WI38 (cell line): ENCODE measurements around the gene CRYGS.
A peak's percentile ranks its signal among the peaks of the same experiment; 100 is the strongest.

Experiments
- H3K4me3 ChIP-seq: 2 replicates; pipeline ENCODE4 v1.5.1; 2011; ENCODE audit warnings: low read depth, mild to moderate bottlenecking, control low read depth, low read length
- TF ChIP-seq, protein P1 (sequence below): IDR thresholded peaks from 2 replicates; pipeline ENCODE4 v1.5.1; 2012; ENCODE audit warnings: low read depth, mild to moderate bottlenecking, control low read depth, low read length

CRYGS gene

GRCh38 chr3:186515125-186515524 is 29.1 kb downstream of the CRYGS start:
- TF ChIP-seq, protein P1, sequence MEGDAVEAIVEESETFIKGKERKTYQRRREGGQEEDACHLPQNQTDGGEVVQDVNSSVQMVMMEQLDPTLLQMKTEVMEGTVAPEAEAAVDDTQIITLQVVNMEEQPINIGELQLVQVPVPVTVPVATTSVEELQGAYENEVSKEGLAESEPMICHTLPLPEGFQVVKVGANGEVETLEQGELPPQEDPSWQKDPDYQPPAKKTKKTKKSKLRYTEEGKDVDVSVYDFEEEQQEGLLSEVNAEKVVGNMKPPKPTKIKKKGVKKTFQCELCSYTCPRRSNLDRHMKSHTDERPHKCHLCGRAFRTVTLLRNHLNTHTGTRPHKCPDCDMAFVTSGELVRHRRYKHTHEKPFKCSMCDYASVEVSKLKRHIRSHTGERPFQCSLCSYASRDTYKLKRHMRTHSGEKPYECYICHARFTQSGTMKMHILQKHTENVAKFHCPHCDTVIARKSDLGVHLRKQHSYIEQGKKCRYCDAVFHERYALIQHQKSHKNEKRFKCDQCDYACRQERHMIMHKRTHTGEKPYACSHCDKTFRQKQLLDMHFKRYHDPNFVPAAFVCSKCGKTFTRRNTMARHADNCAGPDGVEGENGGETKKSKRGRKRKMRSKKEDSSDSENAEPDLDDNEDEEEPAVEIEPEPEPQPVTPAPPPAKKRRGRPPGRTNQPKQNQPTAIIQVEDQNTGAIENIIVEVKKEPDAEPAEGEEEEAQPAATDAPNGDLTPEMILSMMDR, result no peak
- H3K4me3 ChIP-seq, result no peak overlapping the region

- no peak overlapping the region for H3K4me3 ChIP-seq
- TF ChIP-seq, protein P1, result peak; percentile 33; the same call in 1 of the 2 replicates
Observed at GRCh38 chr3:186514296-186515002, 29.7 kb downstream of the CRYGS start.

DNA sequence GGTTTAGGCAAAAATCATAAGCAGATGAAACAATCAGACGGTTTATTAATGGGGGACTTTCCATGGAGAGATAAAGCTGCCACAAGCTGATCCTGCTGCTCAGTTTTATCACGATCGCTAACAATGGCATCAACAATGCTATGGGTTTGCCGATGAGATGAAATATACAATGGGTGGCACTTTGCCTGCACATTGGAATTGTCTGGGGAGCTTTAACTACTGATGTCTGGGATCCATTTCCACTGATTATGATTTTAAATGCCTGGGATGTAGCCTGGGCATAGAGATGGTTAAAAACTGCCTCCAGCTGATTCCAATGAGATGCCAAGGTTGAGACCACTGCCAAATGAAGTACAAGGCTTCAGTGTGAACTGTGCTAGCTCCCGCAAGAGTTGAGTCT is 30.8 kb downstream of the CRYGS start:
- H3K4me3 ChIP-seq, result no peak overlapping the region
- TF ChIP-seq, protein P1, result no peak

DNA sequence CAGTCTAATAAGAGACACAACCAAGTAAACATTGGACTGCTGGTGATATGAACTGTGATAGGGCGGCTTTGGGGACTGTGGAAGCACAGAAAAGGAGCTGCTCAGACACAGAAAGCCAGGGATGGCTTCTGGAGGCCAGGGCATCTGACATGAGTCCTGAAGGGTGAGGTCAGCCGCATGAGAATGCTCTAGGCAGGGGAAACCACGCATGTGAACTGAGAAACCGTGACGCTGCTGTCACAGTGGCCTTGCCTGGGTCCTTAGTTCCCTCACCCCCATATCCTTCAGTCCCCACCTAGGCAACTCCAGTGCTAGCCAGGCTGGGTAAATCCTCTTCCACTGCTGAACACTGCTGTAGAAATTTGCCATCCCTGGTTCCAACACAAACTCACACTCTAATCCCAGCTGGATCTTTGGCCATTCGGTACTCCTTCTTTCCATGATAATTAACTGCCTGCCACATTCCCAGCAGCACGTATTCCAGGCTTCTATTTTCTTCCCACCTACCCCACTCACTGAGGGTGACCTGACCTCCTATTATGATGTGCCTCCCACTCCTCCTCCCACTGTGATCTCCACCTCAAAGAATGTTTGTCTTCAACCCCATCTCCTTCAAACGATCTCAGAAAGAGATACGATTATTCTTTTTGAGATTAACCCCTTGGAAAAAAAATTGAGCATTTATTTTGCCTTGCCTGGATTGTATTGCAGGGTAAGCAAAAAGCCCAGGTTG is 31.4 kb downstream of the CRYGS start:
- TF ChIP-seq, protein P1, result no peak
- no peak overlapping the region for H3K4me3 ChIP-seq

GRCh38 chr3:186511702-186512101 is 32.5 kb downstream of the CRYGS start:
- TF ChIP-seq, protein P1, result no peak
- H3K4me3 ChIP-seq, result no peak overlapping the region

DNA sequence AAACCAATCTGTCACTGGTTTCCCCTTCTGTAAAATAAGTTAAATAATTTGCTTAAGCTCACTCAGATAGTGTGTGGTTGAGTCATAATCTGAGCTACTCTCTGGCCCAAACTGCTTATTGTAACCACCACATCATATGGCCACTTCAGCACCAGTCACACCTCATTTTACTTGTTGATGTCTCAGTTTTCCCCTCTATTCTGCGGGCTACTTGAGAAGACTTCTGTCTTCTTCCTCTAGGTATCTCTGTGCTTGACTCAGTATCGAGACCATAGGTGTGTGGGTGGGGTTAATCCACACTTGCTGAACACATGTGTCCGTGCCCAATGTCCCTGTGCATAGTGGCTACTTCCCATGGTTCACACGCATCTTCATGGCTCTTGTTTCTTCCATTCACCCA is 32.9 kb downstream of the CRYGS start:
- H3K4me3 ChIP-seq, result no peak overlapping the region

More for the DNA sequence above, 32.9 kb downstream of the CRYGS start:
- TF ChIP-seq, protein P1, result no peak
